DOHH2 (cell line): ENCODE data around the gene OAS2.

Source experiments
- H3F3A ChIP-seq: fragments of 200-600 bp; sonication (generic), shearing (Covaris generic); 2 replicates; pipeline ENCODE4 v1.6.0; 2016; ENCODE audit warnings: antibody characterized with exemption, mild to moderate bottlenecking; ENCODE audit not compliant: control insufficient read depth, insufficient read depth
- H3K27ac ChIP-seq: fragments of 200-600 bp; sonication (generic); 2 replicates; pipeline ENCODE4 v1.5.1; 2014; ENCODE audit warnings: low read depth, mild to moderate bottlenecking, low read length, moderate library complexity
- H3K27me3 ChIP-seq: fragments of 200-600 bp; sonication (generic); 2 replicates; pipeline ENCODE4 v1.6.1; 2014; ENCODE audit warnings: mild to moderate bottlenecking, low read length, mixed read lengths; ENCODE audit not compliant: control insufficient read depth
- H3K36me3 ChIP-seq: fragments of 200-600 bp; sonication (generic); 2 replicates; pipeline ENCODE4 v1.6.1; 2014; ENCODE audit warnings: mild to moderate bottlenecking, low read length, moderate library complexity, mixed read lengths; ENCODE audit not compliant: control insufficient read depth
- H3K4me1 ChIP-seq: fragments of 200-600 bp; sonication (generic); 2 replicates; pipeline ENCODE4 v1.6.1; 2014; ENCODE audit warnings: mild to moderate bottlenecking, low read length, mixed read lengths; ENCODE audit not compliant: control insufficient read depth
- H3K4me2 ChIP-seq: fragments of 200-600 bp; sonication (generic); 2 replicates; pipeline ENCODE4 v1.6.0; 2014; ENCODE audit warnings: mild to moderate bottlenecking, low read length, moderate library complexity
- H3K4me3 ChIP-seq: fragments of 200-600 bp; sonication (generic); 2 replicates; pipeline ENCODE4 v1.5.1; 2014; ENCODE audit warnings: mild to moderate bottlenecking, low read length, mixed read lengths
- H3K79me2 ChIP-seq: fragments of 200-600 bp; sonication (generic); 2 replicates; pipeline ENCODE4 v1.6.1; 2014; ENCODE audit warnings: mild to moderate bottlenecking, low read length, mixed read lengths; ENCODE audit not compliant: control insufficient read depth
- H3K9me2 ChIP-seq: fragments of 200-600 bp; sonication (generic); replicated peaks from 2 replicates; pipeline ENCODE4 v1.6.1; 2014; ENCODE audit warnings: mild to moderate bottlenecking, low read length, mixed read lengths; ENCODE audit not compliant: control insufficient read depth
- H3K9me3 ChIP-seq: fragments of 200-600 bp; sonication (generic); 2 replicates; pipeline ENCODE4 v1.6.1; 2014; ENCODE audit warnings: antibody characterized with exemption, low read length, mixed read lengths; ENCODE audit not compliant: control insufficient read depth, insufficient read depth
- H4K20me1 ChIP-seq: fragments of 200-600 bp; sonication (generic); 2 replicates; pipeline ENCODE4 v1.6.0; 2014; ENCODE audit warnings: low read depth, mild to moderate bottlenecking, antibody characterized with exemption, low read length, moderate library complexity; ENCODE audit not compliant: control insufficient read depth, insufficient read depth
- CTCF ChIP-seq: fragments of 200-600 bp; sonication (generic); IDR thresholded peaks from one replicate; pipeline ENCODE4 v1.5.1; 2014; ENCODE audit warnings: antibody characterized with exemption, mild to moderate bottlenecking, low read depth, low read length; ENCODE audit not compliant: poor library complexity, severe bottlenecking
- EZH2phosphoT487 ChIP-seq: fragments of 200-600 bp; sonication (generic); IDR thresholded peaks from 2 replicates; pipeline ENCODE4 v1.6.1; 2017; ENCODE audit warnings: borderline replicate concordance, mild to moderate bottlenecking, antibody characterized with exemption, low read length, moderate library complexity, mixed read lengths

OAS2 gene

GRCh38 chr12:112964067-112964670 is 14.2 kb upstream of the OAS2 start:
- Histone ChIP-seq H3K27me3 (no peaks in the 10 kb centered on the region), H3K79me2 (no peaks in the 10 kb centered on the region)

GRCh38 chr12:112964915-112965314 is 13.4 kb upstream of the OAS2 start:
- no peak for TF ChIP-seq EZH2phosphoT487
- no peak for TF ChIP-seq CTCF
- no peaks in the 10 kb centered on the region for H3K9me2 ChIP-seq
- H3K4me3 ChIP-seq, result no peak overlapping the region
- H3K9me3 ChIP-seq, result peaks cover 6% of the 10 kb centered on the region; the same call in 1 of the 2 replicates
- peaks cover 8% of the 10 kb centered on the region for H3K4me1 ChIP-seq
- no peaks in the 10 kb centered on the region for H3F3A ChIP-seq
- no peak overlapping the region for H3K27ac ChIP-seq
- H4K20me1 ChIP-seq, result no peaks in the 10 kb centered on the region
- H3K27me3 ChIP-seq, result no peaks in the 10 kb centered on the region
- no peaks in the 10 kb centered on the region for H3K79me2 ChIP-seq
- no peak overlapping the region for H3K4me2 ChIP-seq
- no peaks in the 10 kb centered on the region; the same call in 1 of the 2 replicates for H3K36me3 ChIP-seq

More at GRCh38 chr12:112964067-112964670, 14.2 kb upstream of the OAS2 start:
- H4K20me1 ChIP-seq, result no peaks in the 10 kb centered on the region
- H3K36me3 ChIP-seq, result no peaks in the 10 kb centered on the region; the same call in 1 of the 2 replicates
- H3K9me3 ChIP-seq, result peaks cover 6% of the 10 kb centered on the region; the same call in 1 of the 2 replicates
- H3K9me2 ChIP-seq, result no peaks in the 10 kb centered on the region
- no peak overlapping the region for H3K4me2 ChIP-seq
- no peak overlapping the region for H3K27ac ChIP-seq
- TF ChIP-seq EZH2phosphoT487 (no peak), CTCF (no peak)
- H3F3A ChIP-seq, result no peaks in the 10 kb centered on the region
- H3K4me3 ChIP-seq, result no peak overlapping the region
- peaks cover 8% of the 10 kb centered on the region for H3K4me1 ChIP-seq

GRCh38 chr12:112965643-112966042 is 12.7 kb upstream of the OAS2 start:
- no peaks in the 10 kb centered on the region for H3K27me3 ChIP-seq

More at GRCh38 chr12:112965643-112966042, 12.7 kb upstream of the OAS2 start:
- peaks cover 8% of the 10 kb centered on the region for H3K4me1 ChIP-seq
- no peak overlapping the region for H3K4me3 ChIP-seq
- TF ChIP-seq CTCF, result no peak
- no peak for TF ChIP-seq EZH2phosphoT487
- no peaks in the 10 kb centered on the region for H4K20me1 ChIP-seq
- H3K79me2 ChIP-seq, result no peaks in the 10 kb centered on the region
- peaks cover 2% of the 10 kb centered on the region; the same call in 1 of the 2 replicates for H3K9me3 ChIP-seq
- no peak overlapping the region for H3K4me2 ChIP-seq
- H3K36me3 ChIP-seq, result no peaks in the 10 kb centered on the region; the same call in 1 of the 2 replicates
- no peak overlapping the region for H3K27ac ChIP-seq
- H3K9me2 ChIP-seq, result no peaks in the 10 kb centered on the region
- H3F3A ChIP-seq, result no peaks in the 10 kb centered on the region
